ENCODE results near the gene DIP2B. TPM values are rescaled to one million over a fixed set of nuclear protein-coding genes. Genes with fewer than 3 reads are reported as not detected.
A peak's percentile ranks its signal among the peaks of the same experiment; 100 is the strongest.

Gene DIP2B
- total RNA-seq, 2 experiments from 2014 or later: 21.2 to 23.7 TPM

- intact Hi-C loops (cut with micrococcal nuclease): no loop called here
- CTCF ChIA-PET: interaction anchor here (2.2 kb wide), 1 partner anchor 25 kb away, joined by 8 read pairs; the partner anchor contains the start of gene DIP2B
These were observed 25.7 kb downstream of the DIP2B start for GRCh38 chr12:50530532-50530931.

GRCh38 chr12:50533203-50533584 is 28.4 kb downstream of the DIP2B start:
- intact Hi-C loops (cut with micrococcal nuclease): no loop called here
- H3K27ac Mint-ChIP-seq: no peak overlapping the region
- peaks cover 38% of the 10 kb centered on the region for H3K4me1 Mint-ChIP-seq (ENCODE audit: low read depth)
- POLR2A ChIA-PET: interaction anchor here (0.7 to 5.6 kb wide), 7 partner anchors 12 to 88 kb away, joined by 3 to 36 read pairs (median 6); partner anchors contain the start of gene DIP2B
- H3K27me3 Mint-ChIP-seq: no peaks in the 10 kb centered on the region
- TF ChIP-seq CTCF (IDR thresholded peaks at IDR 0.05): no peak
- H3K4me3 Mint-ChIP-seq: no peak overlapping the region
- H3K36me3 Mint-ChIP-seq (ENCODE audit: low read depth): peaks cover 17% of the 10 kb centered on the region
- DNase-seq: no peak
- H3K9me3 Mint-ChIP-seq: no peaks in the 10 kb centered on the region
- ATAC-seq: peak; percentile 21
- CTCF ChIA-PET: interaction anchor here (1.4 to 2.1 kb wide), 2 partner anchors 9 to 24 kb away, joined by 7 to 8 read pairs; no protein-coding TSS in a partner anchor

More at GRCh38 chr12:50530532-50530931, 25.7 kb downstream of the DIP2B start:
- Mint-ChIP-seq H3K4me3 (no peak overlapping the region), H3K36me3 (ENCODE audit: low read depth) (peaks cover 15% of the 10 kb centered on the region), H3K27ac (no peak overlapping the region), H3K4me1 (ENCODE audit: low read depth) (peaks cover 36% of the 10 kb centered on the region), H3K9me3 (no peaks in the 10 kb centered on the region), H3K27me3 (no peaks in the 10 kb centered on the region)
- POLR2A ChIA-PET: interaction anchor here (5.6 kb wide), 1 partner anchor 11 kb away, joined by 36 read pairs; no protein-coding TSS in a partner anchor
- no peak for TF ChIP-seq CTCF (IDR thresholded peaks at IDR 0.05)
- DNase-seq: no peak
- no peak for ATAC-seq

GRCh38 chr12:50533971-50534370 is 29.2 kb downstream of the DIP2B start:
- TF ChIP-seq CTCF (IDR thresholded peaks at IDR 0.05): no peak
- intact Hi-C loops (cut with micrococcal nuclease): no loop called here
- Mint-ChIP-seq H3K27ac (no peak overlapping the region), H3K4me1 (ENCODE audit: low read depth) (peaks cover 34% of the 10 kb centered on the region), H3K36me3 (ENCODE audit: low read depth) (peaks cover 13% of the 10 kb centered on the region), H3K27me3 (no peaks in the 10 kb centered on the region), H3K4me3 (no peak overlapping the region), H3K9me3 (no peaks in the 10 kb centered on the region)
- DNase-seq: no peak
- no peak for ATAC-seq
- POLR2A ChIA-PET: interaction anchor here (1.1 kb wide), 1 partner anchor 22 kb away, joined by 4 read pairs; no protein-coding TSS in a partner anchor
- CTCF ChIA-PET: interaction anchor here (1.0 kb wide), 1 partner anchor 29 kb away, joined by 7 read pairs; the partner anchor contains the start of gene DIP2B

GRCh38 chr12:50536831-50537537 is 32.2 kb downstream of the DIP2B start:
- no peak for ATAC-seq
- CTCF ChIA-PET: interaction anchor here (1.2 to 1.3 kb wide), 3 partner anchors 14 to 101 kb away, joined by 3 to 4 read pairs (median 4); no protein-coding TSS in a partner anchor
- Mint-ChIP-seq H3K27me3 (no peaks in the 10 kb centered on the region), H3K4me1 (ENCODE audit: low read depth) (peaks cover 35% of the 10 kb centered on the region), H3K27ac (peak overlapping the region; percentile 25), H3K36me3 (ENCODE audit: low read depth) (peaks cover 9% of the 10 kb centered on the region), H3K9me3 (no peaks in the 10 kb centered on the region), H3K4me3 (no peak overlapping the region)
- no peak for TF ChIP-seq CTCF (IDR thresholded peaks at IDR 0.05)
- POLR2A ChIA-PET: interaction anchor here (1.5 to 2.0 kb wide), 2 partner anchors 24 to 28 kb away, joined by 7 read pairs; no protein-coding TSS in a partner anchor
- intact Hi-C loops (cut with micrococcal nuclease): no loop called here
- DNase-seq: no peak

- CTCF ChIA-PET: interaction anchor here (1.0 to 1.3 kb wide), 4 partner anchors 13 to 103 kb away, joined by 3 to 4 read pairs (median 4); no protein-coding TSS in a partner anchor
- POLR2A ChIA-PET: interaction anchor here (1.5 to 2.0 kb wide), 2 partner anchors 24 to 29 kb away, joined by 7 read pairs; no protein-coding TSS in a partner anchor
- TF ChIP-seq CTCF (IDR thresholded peaks at IDR 0.05): no peak
- Mint-ChIP-seq H3K9me3 (no peaks in the 10 kb centered on the region), H3K27ac (peak overlapping the region; percentile 25), H3K27me3 (no peaks in the 10 kb centered on the region), H3K4me3 (no peak overlapping the region), H3K4me1 (ENCODE audit: low read depth) (peaks cover 39% of the 10 kb centered on the region), H3K36me3 (ENCODE audit: low read depth) (peaks cover 9% of the 10 kb centered on the region)
- ATAC-seq (peak; percentile 11), DNase-seq (no peak)
- intact Hi-C loops (cut with micrococcal nuclease): no loop called here
These were observed 32.7 kb downstream of the DIP2B start for GRCh38 chr12:50537538-50537919.

Data from activated CD8-positive, alpha-beta T cell treated with anti-CD3 and anti-CD28 coated beads for 36 hours (primary cell).